Panc1 (cell line): ENCODE results near the gene CNTF.

Experiments used
- REST ChIP-seq, 2 experiments: IDR thresholded peaks; 2 replicates each; pipeline ENCODE4 v1.6.1; 2011 to 2012; ENCODE audit warnings: low read depth in 2 of 2, control low read depth in 1 of 2, low read length in 1 of 2, mild to moderate bottlenecking in 1 of 2, moderate library complexity in 1 of 2; ENCODE audit not compliant: insufficient read depth in 1 of 2
- TCF7L2 ChIP-seq: IDR thresholded peaks from 2 replicates; pipeline ENCODE4 v1.6.1; 2011; ENCODE audit warnings: mild to moderate bottlenecking, low read depth, low read length, inconsistent platforms

- TF ChIP-seq REST (IDR thresholded peaks at IDR 0.05; ENCODE audit: insufficient read depth in 1 of 2, low read depth in 2 of 2, low read length in 1 of 2) (no peak), TCF7L2 (no peak)
Observed at GRCh38 chr11:58574881-58575280, 47.6 kb upstream of the CNTF start.
